Heart left ventricle (tissue), 13 donors: Measurements from ENCODE around the gene DND1.

Source experiments
- CTCF ChIP-seq, 12 donors: fragments of 200-600 bp; sonication (generic) in 4 of 12; IDR thresholded peaks; one replicate each; pipeline versions ENCODE4 v1.5.0 to v1.8.0; 2018 to 2022; ENCODE audit warnings: antibody characterized with exemption in 12 of 12, mild to moderate bottlenecking in 5 of 12
- POLR2A ChIP-seq, 2 donors: fragments of 450-650 bp; IDR thresholded peaks; one replicate each; pipeline ENCODE4 v1.6.1; 2017; ENCODE audit warnings: antibody characterized with exemption in 2 of 2, mild to moderate bottlenecking in 2 of 2, moderate library complexity in 2 of 2
- donor health status: ischemic (EF 13 %, LVEDD 7.1; RV severe dilation, severe dysfunction).
- donor health status: DM: no; HTN: yes; CAD: no.
- donor health status: DM: no; HTN: no; CAD: no.
- donor health status: ischemic (EF 25% LVEDD 6.9; RV normal size, moderate dysfunction).
- donor health status: ischemic (EF 25% LVEDD 5.7; RV mildly dilated, moderate dysfunction).
- donor health status: ischemic (EF 35%, LVEDD 5.7; RV mildly dilated, moderate dysfunction).
- donor health status: nonischemic (EF 11% LVEDD 7.7; RV severe dilation, severe dysfunction).
- donor health status: DM: yes; HTN: yes; CAD: no.
- donor health status: PGD.
- donor health status: ischemic (EF 29% LVEDD 5.4; RV normal size, mild dysfunction).
- donor health status: nonischemic (EF 23%, LVEDD 6.1; RV moderate dilation, normal function).

- no peak for TF ChIP-seq CTCF (IDR thresholded peaks at IDR 0.05)
- no peak for TF ChIP-seq POLR2A (IDR thresholded peaks at IDR 0.05)
These were observed 1.3 kb upstream of the DND1 start for GRCh38 chr5:140674629-140675028.
